ENCODE results near the gene WWOX.

The WWOX gene

DNA sequence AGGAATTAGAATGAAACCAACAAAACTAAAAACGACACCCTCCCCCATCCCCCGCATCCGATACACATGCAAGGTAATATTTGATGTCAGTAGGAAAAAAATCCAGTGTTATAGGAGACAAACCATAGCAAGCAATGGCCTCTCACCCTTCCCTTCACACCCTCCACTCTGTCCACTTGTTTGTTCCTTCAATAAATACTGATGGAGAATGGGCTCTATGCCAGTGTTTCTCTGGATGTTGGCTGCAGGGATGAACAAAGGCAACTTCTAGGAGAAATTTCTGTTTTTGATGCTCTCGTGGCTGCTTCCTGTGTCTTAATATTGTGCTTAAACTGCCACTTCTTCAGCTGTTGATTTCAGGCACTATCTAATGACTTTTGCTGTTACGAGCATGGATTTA is 98.8 kb downstream of the WWOX start:
- DNase-seq = no peak

DNA sequence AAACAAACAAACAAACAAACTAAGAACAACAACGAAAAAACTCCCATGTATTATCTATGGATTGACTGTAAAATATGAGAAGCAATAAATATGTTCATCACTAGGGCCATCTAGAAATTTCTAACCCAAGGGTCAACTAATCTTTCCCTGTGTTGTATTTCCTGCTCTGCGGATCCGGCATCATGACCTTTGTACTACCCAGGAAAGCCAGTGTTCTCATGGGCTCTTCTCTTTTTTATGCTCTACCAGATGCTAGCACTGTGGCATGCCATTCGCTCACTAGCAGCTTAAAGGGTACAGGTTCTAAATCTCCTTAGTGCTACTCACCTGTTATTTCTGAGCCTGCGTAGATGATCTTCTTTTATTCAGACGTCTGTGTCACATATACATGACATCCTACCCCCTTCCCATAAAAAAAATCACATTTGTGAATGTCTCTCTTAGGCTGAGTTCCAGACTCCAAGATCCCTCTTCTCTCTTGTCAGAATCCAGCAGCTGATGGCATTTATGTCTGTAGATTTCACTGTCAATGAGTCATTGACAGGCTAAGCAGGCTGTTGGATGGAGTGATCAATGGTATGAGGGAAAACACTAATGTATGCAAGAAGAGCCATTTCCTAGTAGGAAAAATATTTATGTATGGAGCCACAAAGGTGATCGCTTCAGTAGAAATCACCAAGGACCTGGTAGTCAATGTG is 100.0 kb downstream of the WWOX start:
- no peak for DNase-seq

DNA sequence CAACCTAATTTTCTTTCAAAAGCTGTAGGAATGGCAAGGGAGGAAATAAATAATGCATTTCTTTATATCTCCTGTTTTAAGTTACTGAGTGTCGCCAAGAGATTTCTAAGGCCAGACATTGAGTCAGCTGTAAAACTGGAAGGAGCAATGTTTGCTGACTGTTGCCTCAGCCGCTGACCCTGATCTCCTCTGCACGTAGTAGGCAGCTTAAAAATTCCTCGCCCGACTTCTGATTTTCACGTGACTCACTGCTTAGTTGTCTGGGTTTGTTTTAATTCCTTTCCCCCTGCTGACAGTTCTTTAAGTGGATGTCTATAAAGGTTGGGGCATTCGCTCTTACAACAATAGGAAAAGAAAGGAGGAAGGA is 100.6 kb downstream of the WWOX start:
- no peak for DNase-seq

DNA sequence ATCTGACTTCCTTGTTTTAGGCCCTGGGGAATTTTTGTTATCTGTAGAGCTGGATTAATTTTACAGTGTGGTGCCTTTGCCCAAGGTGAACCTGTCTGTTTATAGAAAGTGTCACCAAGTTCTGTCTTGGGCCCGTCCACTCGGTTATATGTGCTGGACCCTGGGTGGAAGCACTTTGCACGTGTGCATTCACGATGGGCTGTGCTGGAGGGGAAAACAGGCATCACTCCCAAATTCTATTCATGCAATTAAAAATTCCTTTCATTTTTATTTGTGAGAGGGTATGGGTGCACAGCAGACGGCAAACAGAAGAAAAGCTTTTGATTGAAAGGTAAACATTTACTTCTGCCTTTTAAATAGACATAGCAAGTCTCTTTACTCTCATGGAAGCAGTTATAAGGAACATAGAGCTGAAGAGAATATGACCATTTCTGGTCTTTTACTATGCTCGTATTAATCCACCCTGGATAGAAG is 101.2 kb downstream of the WWOX start:
- DNase-seq = no peak

DNA sequence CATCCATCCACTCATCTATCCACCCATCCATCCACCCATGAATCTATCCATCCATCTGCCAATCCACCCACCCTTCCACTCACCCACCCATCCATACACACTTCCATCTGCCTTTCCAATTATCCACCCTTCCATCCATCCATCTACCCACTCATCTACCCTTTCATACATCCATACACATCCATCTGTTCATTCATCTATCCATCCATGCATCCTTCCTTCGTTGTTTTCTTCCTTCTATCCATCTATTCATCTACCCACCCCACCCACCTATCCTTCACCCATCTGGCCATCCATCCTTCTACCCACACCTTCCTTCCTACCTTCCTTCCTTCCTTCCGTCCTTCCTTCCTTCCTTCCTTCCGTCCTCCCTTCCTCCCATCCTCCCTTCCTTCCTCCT is 106.1 kb downstream of the WWOX start:
- no peak for DNase-seq

DNA sequence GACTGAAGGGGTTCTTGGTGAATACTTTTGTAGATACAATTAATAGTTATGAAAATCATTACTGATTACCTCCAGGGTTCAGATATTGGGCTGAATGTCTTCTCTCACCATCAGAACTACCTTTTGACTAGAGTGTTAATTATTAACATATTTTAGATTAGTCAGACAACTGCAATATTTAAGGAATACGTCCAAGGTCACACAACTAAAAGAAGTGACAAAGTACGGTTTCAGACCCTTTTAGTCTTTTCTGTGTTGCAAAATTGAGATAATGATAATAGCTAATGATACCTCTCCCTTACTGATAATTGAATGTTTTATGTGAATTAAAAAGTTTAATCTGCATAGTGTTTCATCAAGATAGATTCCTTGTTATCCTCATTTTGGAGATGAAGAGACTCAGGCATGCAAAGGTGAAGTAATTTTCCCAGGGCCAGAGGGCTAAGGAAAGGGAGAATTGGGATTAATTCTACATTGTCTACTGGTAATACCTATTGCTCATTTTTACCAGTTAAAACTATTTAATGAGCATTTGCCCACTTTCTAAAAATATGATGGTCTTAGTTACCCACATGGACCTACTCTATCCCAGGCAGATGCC is 107.3 kb downstream of the WWOX start:
- no peak for DNase-seq

DNA sequence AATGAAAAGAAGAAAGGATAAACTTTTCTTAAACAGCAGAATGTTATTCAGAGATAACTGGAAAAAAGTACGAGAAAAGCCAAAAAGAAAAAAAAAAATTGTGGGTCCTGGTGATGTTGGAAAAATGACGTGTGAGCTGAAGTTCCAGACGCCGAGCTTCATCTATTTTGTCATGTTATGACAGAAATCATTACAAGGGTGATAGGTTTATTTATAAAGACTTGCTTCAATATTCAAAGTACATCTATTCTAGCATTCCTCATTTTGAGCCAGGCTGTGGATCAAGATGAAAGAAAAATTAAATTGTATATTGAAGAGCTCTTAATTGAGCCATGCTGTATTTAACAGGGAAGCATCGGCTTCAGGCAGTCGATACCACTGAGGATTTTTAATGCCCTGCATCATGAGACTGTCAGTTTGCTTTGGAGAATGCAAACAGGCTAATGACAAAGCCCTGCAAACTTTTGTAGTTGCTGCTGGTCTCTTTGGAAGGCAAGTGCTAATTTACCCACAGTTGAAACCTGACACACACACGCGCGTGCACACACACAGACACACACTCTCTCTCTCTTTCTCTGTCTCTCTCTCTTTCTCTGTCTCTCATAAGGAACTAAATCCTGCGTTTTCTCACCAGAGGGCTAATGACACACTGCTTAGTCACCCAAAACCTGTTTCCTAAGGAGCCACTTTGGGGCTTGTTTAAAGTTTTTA is 110.7 kb downstream of the WWOX start:
- no peak for DNase-seq

DNA sequence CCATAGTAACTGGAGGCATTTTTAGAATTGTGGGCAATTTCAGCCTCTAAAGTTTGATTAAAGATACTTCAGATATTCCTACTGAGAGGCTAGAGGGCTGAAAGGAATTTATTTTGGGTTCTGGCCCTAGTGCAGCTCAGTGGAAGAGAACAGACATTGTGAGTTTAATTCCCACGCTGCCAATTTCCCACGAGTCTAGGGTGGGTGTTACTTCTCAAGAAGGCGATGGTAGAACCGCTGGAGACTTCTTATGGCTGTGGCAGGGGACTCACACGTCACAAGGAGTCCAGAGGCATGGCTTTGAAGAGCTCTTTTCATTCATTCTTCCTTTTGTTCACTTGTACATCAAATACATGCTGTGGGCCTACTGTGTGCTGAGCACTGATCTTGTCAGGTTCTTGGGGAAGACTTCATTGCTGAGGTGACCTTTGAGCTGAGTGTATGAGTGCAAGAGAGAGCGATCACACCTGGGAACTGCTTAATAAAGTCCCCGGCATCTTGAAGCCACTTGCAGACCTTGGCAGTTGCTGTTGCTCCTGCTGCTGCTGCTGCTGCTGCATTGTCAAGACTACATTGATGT is 111.7 kb downstream of the WWOX start:
- DNase-seq = no peak

DNA sequence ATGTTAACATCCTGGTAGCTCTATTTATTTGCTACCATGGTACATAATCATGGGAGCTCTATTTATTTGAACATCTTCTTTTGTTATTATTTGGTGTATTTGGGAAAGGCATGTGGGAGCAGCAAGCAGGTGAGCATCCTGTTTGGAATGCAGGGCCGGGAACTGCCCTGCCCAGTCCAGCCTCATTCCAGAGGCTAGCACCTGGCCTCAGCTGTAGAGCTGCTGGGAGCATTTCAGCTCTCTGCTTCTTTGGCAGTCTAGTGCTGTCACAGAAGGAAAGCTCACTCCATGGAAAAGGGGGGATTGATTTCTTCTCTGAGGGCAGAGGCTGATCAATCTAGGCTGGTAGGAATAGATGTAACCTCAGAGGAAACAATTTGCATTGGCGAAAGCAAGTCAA is 112.5 kb downstream of the WWOX start:
- DNase-seq = no peak

DNA sequence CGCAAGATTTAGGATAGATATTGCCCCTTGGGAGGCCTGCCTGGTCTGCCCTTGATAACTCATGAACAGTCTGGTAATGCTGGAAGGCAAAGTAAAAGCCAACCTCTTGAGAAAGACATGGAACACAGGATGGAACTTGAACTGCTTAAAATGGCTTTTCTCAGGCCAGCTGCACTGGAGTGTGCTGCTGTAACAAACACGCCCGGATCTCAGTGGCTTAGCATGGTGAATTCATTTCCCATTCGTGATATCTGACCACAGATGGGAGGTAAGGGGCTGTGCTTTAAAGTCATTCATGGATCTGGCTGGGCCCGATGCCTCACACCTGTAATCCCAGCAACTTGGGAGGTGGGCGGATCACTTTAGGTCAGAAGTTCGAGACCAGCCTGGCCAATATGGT is 113.2 kb downstream of the WWOX start:
- DNase-seq = no peak

DNA sequence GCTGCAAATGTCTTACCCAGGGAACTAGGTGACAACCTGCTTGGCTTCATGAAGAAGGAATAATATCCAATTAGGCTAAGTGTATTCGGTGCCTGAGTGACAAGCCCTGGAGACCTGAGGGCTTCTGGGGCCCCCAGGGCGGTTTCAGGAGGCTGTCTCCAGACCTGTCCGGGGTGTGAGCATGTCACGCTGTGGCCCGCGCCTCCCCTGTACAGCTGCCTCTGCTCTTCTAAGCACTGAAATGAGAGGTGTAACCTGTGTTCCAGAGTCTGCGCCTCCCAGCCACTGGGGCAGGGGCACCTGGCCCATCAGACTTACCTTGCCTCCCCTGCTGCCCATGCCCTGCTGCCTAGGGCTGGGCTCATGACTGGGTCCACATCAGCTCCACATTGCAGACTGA is 114.3 kb downstream of the WWOX start:
- DNase-seq = no peak

DNA sequence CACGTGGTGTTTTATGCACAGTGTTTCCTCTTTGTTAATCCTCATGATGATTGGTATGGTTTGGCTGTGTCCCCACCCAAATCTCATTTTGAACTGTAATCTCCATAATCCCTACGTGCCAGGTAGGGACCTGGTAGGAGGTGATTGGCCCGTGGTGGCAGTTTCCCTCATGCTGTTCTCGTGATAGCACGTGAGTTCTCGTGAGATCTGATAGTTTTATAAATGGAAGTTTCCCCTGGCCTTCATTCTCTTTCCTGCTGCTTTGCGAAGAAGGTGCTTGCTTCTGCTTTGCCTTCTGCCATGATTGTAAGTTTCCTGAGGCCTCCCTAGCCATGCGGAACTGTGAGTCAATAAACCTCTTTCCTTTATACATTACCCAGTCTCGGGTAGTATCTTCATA is 115.8 kb downstream of the WWOX start:
- no peak for DNase-seq

DNA sequence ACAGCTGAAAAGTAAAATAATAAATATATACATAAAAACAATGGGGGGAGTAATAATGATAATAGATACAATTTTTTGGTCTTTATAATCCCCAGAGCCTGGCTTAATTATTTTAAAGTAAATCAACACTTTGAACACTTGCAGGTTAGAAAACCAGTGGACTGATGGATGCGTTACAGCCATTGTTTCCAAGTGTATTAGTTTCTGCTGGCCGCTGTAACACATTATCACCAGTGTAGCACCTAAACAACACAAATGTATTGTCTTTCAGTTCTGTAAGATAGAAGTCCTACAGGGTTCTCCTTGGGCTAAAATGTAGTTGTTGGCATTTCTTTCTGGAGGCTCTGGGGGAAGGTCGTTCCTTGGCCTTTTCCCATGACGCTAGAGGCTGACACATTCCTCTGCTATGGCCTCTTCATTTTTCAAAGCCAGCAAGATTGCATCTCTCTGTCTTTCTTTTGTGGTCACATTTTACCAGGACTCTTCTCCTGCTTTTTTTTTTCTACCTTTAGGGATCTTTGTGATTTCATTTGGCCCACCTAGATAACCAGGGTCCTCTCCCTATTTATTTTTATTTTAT is 116.8 kb downstream of the WWOX start:
- no peak for DNase-seq

DNA sequence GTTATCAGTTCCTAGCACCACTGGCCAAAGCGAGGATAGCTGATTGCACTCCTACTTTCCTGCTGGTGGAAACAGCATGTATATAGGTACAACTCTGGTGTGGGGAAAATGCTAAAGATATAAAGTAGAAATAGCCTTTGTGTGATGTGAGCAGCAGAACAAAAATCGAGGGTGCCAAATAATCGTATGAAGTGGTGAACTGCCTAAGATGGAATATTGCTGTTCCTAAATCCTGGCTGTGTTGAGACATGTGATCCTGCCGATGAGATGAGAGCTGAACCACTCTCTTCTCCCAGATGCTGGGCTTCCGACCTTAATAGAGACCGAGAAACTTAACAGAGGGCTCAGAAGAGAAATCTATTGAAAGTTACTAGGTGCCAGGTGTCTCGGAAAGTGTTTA is 117.8 kb downstream of the WWOX start:
- DNase-seq = no peak

DNA sequence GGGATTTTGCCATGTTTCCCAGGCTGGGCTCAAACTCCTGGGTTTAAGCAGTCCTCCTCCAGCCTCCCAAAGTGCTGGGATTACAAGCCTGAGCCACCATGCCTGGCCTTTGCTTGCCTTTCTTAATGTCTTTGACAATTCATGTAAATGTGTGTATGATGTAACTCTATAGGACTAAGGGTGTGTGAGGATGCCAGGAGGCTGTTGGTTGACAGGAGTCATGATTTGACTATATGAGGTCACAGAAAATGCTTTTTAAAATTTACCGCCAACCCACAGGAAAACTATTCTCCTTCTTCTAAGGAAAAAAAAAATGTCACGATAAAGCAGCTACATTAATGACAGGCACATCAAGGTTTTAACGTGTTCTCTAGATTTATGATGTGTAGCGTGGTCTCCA is 118.8 kb downstream of the WWOX start:
- DNase-seq = no peak

DNA sequence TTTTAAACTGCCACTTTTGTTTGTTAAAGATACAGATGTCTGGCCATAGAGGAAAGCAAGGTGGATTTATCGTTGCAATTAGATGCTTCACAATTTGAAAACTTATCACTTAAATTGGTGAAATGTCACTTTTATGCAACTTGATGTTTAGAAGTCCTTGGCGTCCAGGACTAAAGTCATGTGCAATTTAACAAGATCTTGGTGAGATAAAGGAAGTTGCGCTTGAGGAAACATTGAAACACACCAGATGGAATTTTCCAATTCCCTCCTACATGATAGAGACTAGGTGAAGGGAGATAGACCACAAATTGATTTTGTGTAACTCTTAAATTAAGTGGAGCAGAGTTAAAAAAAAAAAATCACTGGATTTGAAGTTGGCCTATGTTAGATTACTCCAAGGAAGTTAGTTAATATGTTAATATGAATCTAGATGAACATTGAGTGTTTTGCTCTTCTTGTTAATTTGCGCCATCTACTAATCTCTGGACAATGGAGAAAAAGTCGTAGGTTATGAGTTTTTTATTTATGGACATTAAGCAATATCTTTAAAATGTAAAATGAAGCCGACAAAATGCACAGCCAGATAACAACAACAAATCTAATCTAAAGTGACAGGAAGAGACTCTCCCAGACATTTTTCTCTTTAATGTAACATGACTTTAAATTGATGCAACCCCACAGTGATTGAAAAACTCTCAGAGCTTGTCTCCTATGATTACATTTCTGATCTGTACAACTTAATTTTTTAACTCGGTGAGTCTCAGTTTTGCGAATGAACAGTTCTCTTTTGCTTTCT is 119.6 kb downstream of the WWOX start:
- no peak for DNase-seq

DNA sequence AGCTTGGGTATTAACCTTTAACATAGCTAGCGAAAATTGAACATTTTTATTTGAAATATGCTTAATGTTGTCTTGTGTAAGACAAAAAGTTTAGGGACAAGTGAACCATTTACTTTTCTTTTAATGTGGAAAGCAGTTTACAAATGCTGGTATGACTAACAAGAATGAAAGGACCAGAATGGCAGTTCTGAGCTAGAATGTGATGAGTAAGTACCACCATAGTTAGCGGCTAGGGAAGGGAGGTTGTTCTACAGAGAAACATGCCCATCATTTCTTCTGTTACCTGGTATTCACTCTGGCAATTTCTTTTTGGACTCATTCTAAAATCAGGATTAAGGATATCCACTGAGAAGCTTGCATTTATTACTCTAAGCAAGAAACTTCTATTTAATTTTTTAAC is 121.1 kb downstream of the WWOX start:
- DNase-seq = no peak

DNA sequence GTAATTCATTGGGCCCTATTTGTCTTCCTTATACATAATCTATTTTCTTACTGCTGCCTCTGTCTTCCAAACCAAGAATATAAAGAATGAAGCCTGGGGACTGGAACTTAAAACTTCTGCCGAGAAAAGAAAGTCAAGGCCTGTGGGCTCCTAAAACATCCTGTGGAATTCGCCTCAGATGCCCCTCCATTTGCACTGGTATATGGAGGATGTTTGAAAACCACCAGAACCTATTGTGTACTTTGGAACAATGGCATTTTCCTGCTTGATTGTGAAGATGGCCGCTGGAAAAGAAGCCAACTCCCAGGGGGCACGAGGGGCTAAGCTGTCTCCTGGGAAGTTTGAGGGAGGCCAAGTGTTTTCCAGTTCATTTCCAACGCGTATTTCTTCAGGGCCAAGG is 122.4 kb downstream of the WWOX start:
- no peak for DNase-seq

DNA sequence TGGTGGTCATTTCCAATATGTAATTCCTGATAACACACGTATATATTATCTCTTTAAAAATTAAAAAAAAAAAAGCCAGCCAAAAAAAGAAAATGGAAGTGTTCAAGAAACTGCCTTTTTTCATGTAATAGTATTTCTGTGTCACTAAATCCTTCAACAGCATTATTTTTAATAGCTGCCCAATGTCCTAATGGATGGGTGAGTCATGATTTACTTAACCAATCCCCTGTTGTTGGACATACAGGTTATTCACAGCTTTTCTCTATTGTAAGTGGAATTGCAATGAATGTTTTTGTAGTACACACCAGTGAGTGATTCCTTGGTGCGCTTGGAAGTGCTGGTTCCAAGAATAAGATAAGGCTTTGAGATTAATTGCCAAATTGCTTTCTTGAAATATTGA is 124.9 kb downstream of the WWOX start:
- no peak for DNase-seq

DNA sequence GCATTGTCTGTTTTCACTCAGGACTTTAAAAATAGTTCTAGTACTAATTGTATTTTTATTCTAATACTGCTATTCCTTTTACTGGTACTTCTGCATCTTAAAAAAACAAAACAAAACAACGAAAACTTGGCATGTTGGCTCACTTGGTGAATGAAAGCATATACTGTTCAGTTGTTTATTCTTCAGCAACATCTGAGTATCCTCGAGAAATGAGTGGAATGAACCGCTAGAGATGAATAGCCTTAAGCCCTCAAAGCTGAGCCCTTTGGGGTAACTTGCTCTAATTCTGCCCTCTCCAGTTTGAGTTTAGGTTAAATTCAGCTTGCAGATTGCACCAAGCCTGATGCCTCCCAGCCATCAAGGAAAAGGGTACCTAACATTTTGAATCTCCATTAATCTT is 126.5 kb downstream of the WWOX start:
- no peak for DNase-seq

DNA sequence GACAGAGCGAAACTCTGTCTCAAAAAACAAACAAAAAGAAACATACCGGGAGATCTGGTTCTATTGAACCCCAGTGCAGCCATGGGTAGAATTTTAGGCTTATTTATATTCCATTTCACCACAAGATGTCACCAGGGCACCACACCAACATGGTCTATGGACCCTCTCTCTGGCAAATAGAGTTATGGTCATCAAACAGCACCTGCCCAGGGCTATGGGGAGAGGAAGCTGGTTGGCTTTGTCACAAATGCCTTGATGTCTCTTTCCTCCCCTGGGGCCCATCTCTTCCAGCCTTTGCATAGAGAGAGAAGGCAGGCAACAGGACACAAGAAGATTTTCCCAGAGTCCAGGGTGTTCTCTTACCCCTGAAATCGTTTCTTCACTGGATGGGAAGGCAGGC is 128.4 kb downstream of the WWOX start:
- DNase-seq = no peak

DNA sequence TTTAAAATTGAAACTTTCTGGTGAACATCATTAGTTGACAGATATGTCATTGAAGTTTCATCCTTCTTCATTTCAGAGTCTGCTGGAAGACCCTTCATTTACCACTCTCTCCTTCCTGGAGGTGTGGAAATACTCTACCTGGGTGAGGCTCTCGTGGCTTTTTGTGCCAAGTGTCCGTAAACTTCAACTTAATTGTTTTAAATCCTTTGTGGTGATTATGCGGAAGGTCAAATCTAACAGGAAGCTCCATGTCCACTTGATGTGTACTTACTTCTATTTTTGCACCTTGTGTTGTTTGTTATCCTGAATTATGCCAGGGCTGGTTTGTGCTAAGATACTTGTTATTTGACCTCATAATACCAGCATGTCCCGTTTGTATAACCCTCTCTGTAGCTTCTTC is 129.2 kb downstream of the WWOX start:
- DNase-seq = no peak

DNA sequence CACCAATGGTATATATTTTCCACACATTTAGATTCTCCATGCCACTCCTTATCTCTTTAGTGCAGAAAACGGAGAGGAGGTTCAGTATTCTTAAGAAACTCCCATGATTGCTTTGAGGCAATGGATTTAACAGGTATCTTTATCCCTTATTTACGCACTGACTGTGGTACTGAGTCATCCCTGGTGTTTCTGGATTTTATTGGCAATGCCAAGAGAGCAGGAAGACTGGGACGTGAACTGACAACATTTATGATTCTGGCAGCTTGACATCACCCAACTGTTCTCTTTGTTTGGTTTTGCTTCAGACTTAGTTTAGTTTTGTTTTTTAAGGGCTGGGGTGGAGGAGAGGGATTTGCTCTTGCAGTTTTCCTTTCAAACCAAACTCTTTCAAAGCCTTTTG is 131.4 kb downstream of the WWOX start:
- no peak for DNase-seq

Data from CD4-positive, alpha-beta T cell treated with Interleukin-6 for 4 hours (primary cell).